Measurements from ENCODE around the gene MXD4. TPM values are rescaled to one million over a fixed set of nuclear protein-coding genes. Genes with fewer than 3 reads are reported as not detected.

MXD4 gene
- 80.3 to 114 TPM (median 82.7 TPM) in 3 replicates for total RNA-seq
- long read RNA-seq, full-length matches to known transcripts = 222 of 376 reads
- long read RNA-seq, partial matches to known transcripts = 27 of 376 reads
- long read RNA-seq, other reads (novel, unspliced or antisense) = 127 of 376 reads

- Mint-ChIP-seq H3K36me3 (ENCODE audit: low read depth) (no peaks in the 10 kb centered on the region), H3K27ac (ENCODE audit: unreplicated experiment) (peak within 1 kb of the TSS; percentile 49), H3K27me3 (ENCODE audit: low read depth) (no peaks in the 10 kb centered on the region), H3K4me3 (ENCODE audit: unreplicated experiment) (peak within 1 kb of the TSS; percentile 74), H3K4me1 (ENCODE audit: low read depth) (peaks cover 17% of the 10 kb centered on the region), H3K9me3 (ENCODE audit: low read depth) (no peaks in the 10 kb centered on the region)
- TF ChIP-seq CTCF (IDR thresholded peaks at IDR 0.05) = no peak
- no peak for DNase-seq (ENCODE audit: low spot score)
Observed at GRCh38 chr4:2261853-2262144, at the start of gene MXD4. TSS of gene MXD4 (minus strand) at chr4:2262109. CDS start at chr4:2261980, 129 bp downstream.

GRCh38 chr4:2306773-2307410, 45.0 kb upstream of the MXD4 start:
- H3K36me3 Mint-ChIP-seq (ENCODE audit: low read depth) = peaks cover 9% of the 10 kb centered on the region
- no peaks in the 10 kb centered on the region for H3K4me1 Mint-ChIP-seq (ENCODE audit: low read depth)
- no peak overlapping the region for H3K4me3 Mint-ChIP-seq (ENCODE audit: unreplicated experiment)
- no peak overlapping the region for H3K27ac Mint-ChIP-seq (ENCODE audit: unreplicated experiment)
- H3K9me3 Mint-ChIP-seq (ENCODE audit: low read depth) = peaks cover 33% of the 10 kb centered on the region
- TF ChIP-seq CTCF (IDR thresholded peaks at IDR 0.05) = no peak
- peaks cover 11% of the 10 kb centered on the region for H3K27me3 Mint-ChIP-seq (ENCODE audit: low read depth)
- DNase-seq (ENCODE audit: low spot score) = no peak

- DNase-seq (ENCODE audit: low spot score) = no peak
- H3K9me3 Mint-ChIP-seq (ENCODE audit: low read depth) = peaks cover 29% of the 10 kb centered on the region
- H3K27me3 Mint-ChIP-seq (ENCODE audit: low read depth) = peaks cover 11% of the 10 kb centered on the region
- no peak for TF ChIP-seq CTCF (IDR thresholded peaks at IDR 0.05)
- H3K36me3 Mint-ChIP-seq (ENCODE audit: low read depth) = peaks cover 9% of the 10 kb centered on the region
- H3K4me1 Mint-ChIP-seq (ENCODE audit: low read depth) = no peaks in the 10 kb centered on the region
- H3K27ac Mint-ChIP-seq (ENCODE audit: unreplicated experiment) = no peak overlapping the region
- no peak overlapping the region for H3K4me3 Mint-ChIP-seq (ENCODE audit: unreplicated experiment)
Observed at GRCh38 chr4:2305766-2306501, 44.0 kb upstream of the MXD4 start.

- no peak overlapping the region for H3K4me3 Mint-ChIP-seq (ENCODE audit: unreplicated experiment)
- H3K36me3 Mint-ChIP-seq (ENCODE audit: low read depth) = peaks cover 9% of the 10 kb centered on the region
- H3K27ac Mint-ChIP-seq (ENCODE audit: unreplicated experiment) = no peak overlapping the region
- H3K27me3 Mint-ChIP-seq (ENCODE audit: low read depth) = peaks cover 11% of the 10 kb centered on the region
- H3K4me1 Mint-ChIP-seq (ENCODE audit: low read depth) = no peaks in the 10 kb centered on the region
- peaks cover 24% of the 10 kb centered on the region for H3K9me3 Mint-ChIP-seq (ENCODE audit: low read depth)
- no peak for TF ChIP-seq CTCF (IDR thresholded peaks at IDR 0.05)
- no peak for DNase-seq (ENCODE audit: low spot score)
Observed at GRCh38 chr4:2304877-2305561, 43.1 kb upstream of the MXD4 start.

GRCh38 chr4:2304321-2304876, 42.5 kb upstream of the MXD4 start:
- no peak for TF ChIP-seq CTCF (IDR thresholded peaks at IDR 0.05)
- Mint-ChIP-seq H3K4me1 (ENCODE audit: low read depth) (no peaks in the 10 kb centered on the region), H3K27me3 (ENCODE audit: low read depth) (peaks cover 9% of the 10 kb centered on the region), H3K27ac (ENCODE audit: unreplicated experiment) (no peak overlapping the region), H3K36me3 (ENCODE audit: low read depth) (peaks cover 7% of the 10 kb centered on the region), H3K4me3 (ENCODE audit: unreplicated experiment) (no peak overlapping the region), H3K9me3 (ENCODE audit: low read depth) (peaks cover 21% of the 10 kb centered on the region)
- DNase-seq (ENCODE audit: low spot score) = no peak

All from chondrocyte (in vitro differentiated cells).